T47D (cell line): ENCODE data around the gene ADAM23.

Source experiments
- DNase-seq, 2 experiments: peaks; one replicate each; pipeline versions ENCODE4 v3.0.0 to v3.0.0-alpha.2; 2011 to 2012; ENCODE audit warnings: low read depth in 1 of 2, low spot score in 1 of 2
- JUND ChIP-seq: IDR thresholded peaks from 2 replicates; pipeline ENCODE4 v1.6.1; 2012; ENCODE audit warnings: low read depth
- in situ Hi-C: cut with HindIII; loops from 2 replicates; pipeline ENCODE4 v1.10.0; 2016; ENCODE audit warnings: low sequenced_read_pairs, low pct_unique_long_range_greater_than_20kb

ADAM23 gene

DNA sequence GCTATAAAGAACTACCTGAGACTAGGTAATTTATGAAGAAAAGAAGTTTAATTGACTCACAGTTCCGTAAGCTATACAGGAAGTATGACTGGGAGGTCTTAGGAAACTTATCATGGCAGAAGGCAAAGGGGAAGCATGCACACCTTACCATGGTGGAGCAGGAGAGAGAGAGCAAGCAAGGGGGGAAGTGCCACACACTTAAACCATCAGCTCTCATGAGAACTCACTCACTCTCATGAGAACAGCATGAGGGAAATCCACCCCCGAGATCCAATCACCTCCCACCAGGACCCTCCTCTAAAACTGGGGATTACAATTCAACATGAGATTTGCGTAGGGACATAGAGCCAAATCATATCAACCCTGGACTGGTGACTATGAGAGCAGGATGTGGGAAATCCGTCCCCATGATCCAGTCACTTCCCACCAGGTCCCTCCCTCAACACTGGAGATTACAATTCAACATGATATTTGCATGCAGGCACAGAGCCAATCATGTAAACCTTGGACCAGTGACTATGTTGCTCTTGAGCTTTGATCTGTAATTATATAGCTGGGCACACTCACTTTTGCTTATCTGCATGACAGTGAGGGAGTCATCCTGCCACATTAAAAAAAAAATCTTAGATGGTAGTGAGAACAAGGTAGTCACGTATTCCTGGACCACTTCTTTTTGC, 12.9 kb downstream of the ADAM23 start:
- DNase-seq = no peak
- in situ Hi-C loops = no loop called here
- no peak for TF ChIP-seq JUND

DNA sequence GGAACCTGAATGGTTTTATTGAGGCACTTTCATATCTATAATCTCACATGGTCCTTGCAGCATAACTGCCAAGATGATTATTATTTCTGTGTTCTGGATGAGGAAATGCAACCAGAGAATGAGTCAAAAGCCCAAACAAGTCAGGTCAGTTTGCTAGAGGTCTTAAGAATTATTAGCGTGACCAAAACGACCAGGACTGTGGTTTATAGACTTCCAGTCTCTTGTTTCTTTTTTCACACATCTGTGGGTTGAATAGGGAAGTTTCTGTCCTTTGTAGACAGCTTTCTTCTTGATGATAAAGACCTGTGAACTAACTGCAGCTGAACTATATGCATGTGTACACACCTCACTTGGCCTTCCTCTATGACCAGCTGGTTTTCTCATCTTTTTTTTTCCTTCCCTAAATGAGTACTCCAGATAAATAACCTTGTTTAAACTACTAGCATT, 13.9 kb downstream of the ADAM23 start:
- TF ChIP-seq JUND = no peak
- in situ Hi-C loops = no loop called here
- no peak for DNase-seq

DNA sequence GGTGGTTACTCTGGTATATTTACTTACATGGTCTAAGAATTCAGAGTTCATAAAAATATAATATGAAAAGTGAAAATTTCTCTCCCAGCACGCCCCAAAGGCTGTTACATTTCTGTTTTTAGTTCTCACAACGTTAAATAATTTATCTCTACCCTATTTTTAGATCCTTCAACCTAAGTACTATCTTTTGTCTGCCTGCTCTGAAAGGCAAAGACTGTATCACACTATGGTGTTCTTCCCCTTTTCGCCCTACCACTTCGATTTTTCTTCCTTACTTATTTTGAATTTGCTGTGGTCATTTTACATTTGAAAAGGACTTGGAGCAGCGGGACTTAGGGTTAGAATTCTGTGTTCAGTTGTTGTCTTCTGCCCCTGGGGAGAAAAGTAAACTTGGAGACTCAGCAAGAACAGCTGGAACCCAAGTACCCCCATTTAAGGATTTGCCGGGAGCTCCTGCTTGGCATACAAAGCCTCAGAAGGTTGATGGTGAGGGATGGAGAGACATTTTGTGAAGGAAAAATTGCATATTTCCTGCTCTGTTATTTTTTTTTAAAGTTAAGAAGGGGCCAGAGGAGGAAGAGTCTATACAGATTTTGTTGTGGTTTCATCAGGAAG, 19.0 kb downstream of the ADAM23 start:
- no peak for TF ChIP-seq JUND
- in situ Hi-C loops = no loop called here
- DNase-seq = no peak

DNA sequence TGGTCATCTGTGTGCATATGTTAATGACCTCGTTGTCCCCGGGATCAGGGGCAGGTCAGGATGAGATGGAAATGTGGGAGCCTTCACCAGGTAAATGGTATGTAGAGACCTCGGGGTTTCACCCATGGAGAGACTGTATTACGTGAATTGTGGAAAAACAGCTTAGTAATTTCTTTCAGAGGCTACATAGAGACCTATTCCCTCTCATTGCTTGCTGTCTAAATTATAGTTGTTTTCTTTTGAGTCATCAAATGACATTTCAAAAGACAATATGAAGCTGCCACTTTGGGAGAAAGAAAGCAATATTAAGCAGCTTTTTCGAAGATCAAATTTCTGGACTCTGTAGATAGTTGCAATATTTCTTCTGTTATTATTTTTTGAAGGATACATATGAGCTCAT, 20.4 kb downstream of the ADAM23 start:
- no peak for DNase-seq
- no peak for TF ChIP-seq JUND
- in situ Hi-C loops = no loop called here

DNA sequence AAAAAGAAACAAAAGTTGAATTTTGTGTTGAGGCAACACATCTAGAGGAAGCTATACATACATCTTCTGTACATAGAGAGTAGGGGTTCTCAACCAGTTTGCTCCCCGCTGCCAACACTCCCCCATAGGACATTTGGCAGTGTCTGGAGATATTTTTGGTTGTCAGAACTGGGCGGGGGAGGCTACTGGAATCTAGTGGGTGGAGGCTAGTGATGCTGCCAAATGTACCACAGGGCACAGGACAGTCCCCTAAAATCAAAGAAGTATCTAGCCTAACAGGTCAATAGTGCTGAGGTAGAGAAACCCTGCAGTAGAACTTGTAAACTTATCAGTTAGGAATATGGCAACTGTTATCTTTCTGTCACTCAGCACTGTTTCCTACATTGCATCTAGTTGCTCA, 21.3 kb downstream of the ADAM23 start:
- TF ChIP-seq JUND = no peak
- DNase-seq = no peak
- in situ Hi-C loops = no loop called here

DNA sequence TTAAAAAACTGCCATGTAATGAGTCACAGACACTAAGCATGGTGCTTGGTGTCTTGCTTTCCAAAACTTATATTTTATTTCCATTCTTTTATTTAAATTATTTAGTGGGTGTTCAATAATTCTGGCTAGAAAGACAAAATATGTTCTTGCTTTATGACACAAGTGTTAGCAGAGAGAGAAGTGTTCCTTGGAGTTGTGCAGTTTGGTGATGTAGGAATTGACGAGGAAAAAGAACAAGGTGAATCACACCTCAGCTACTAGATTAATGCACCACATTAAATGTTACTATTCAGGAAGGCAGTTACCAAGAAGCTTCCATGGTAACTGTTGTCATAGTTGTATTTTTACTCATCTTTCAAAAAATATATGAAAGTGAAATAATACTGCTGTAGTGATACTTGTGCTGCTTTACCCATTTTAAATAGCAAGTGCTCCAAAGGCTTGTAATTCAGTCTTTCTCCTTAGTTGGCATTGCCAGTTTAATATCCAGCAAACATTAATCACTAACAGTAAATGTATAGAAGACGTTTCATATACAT, 28.3 kb downstream of the ADAM23 start:
- no peak for TF ChIP-seq JUND
- no peak for DNase-seq
- in situ Hi-C loops = no loop called here

DNA sequence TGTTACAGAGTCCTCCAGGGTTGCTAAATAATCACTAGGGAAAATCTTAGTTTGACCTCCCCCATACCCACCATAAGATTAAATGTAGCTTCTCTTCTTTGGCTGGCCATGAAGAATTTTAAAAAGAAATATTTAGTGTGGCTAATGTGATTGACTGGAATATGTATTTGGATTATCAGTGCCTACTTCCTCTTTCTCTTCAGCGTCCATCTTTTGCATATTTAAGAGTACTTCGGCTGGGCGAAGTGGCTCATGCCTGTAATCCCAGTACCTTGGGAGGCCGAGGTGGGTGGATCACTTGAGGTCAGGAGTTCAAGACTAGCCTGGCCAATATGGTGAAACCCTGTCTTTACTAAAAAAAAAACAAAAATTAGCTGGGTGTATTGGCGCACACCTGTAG, 28.8 kb downstream of the ADAM23 start:
- TF ChIP-seq JUND = no peak
- in situ Hi-C loops = no loop called here
- DNase-seq = no peak

DNA sequence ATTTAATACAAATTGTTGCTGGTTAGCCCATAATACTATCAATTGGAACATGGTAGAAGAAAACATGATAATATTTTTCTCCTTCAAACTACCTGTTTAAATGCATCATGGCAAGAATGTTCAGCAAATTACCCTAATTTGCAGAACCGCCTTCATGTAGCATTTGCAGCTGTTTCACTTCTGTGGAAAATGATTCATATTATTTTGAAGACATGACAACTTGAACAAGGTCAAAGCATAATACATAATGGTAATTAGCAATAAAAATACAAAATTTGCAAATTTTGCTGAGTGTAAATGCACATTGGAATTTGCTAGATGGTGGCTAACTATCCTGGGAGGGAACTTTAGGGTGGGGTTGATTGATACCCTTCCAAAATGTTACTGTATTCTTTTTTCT, 30.8 kb downstream of the ADAM23 start:
- TF ChIP-seq JUND = no peak
- no peak for DNase-seq
- in situ Hi-C loops = no loop called here

DNA sequence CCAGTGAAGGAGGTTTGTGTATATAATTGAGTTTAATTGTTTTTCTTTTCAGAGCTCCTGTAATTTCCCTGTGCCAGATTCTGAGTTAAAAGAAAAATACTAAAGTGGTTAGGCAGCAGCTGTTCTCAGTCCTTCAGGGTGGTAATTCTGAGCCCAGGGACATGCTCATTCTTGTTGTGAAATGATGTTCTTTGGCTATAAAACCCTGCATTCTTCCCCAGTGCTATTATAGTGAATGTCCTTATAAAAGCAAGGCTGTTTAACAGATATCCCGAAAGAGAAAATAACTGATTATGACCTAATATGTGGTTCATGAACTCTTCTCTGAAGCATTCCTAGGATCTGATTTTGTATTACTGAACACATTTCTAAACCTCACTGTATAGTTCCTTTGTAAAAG, 34.0 kb downstream of the ADAM23 start:
- in situ Hi-C loops = no loop called here
- DNase-seq = no peak
- no peak for TF ChIP-seq JUND

DNA sequence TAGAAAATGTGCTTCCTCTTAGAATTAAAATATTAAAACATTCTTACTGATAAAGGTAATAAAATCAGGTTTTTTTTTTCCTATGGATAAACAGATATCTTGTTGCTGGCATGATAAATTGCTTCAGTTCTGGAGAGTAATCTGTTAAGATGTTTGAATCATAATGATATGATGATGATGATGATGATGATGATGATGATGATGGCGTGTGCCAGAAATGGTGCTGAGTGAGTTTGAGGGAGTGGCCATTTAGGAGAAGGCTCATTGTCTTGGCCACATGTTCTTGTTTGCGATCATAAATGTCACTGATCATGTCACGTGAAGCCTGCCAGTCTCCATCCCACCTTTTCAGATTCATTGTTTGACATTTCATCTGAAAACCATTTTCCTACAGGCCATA, 35.0 kb downstream of the ADAM23 start:
- no peak for DNase-seq
- TF ChIP-seq JUND = no peak
- in situ Hi-C loops = no loop called here

DNA sequence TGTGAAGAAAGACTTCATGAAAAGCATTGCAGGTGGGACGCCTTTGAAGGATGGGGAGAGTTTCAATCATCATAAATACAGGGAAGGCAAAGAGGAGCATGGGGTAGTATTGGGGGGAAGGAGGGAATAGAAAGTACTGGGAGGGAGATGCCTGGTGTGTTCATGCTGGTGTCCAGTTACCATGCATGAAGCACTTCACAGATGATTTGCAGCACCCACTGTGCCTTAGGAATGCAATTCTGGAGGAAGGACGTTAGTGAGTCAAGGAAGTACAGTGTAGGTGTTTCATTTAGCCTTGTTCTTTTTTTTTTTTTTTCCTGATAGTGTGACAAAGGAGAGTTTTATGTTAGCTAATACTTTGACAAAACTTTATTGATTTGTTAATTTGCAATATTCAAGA, 36.8 kb downstream of the ADAM23 start:
- in situ Hi-C loops = no loop called here
- no peak for TF ChIP-seq JUND
- DNase-seq = no peak

DNA sequence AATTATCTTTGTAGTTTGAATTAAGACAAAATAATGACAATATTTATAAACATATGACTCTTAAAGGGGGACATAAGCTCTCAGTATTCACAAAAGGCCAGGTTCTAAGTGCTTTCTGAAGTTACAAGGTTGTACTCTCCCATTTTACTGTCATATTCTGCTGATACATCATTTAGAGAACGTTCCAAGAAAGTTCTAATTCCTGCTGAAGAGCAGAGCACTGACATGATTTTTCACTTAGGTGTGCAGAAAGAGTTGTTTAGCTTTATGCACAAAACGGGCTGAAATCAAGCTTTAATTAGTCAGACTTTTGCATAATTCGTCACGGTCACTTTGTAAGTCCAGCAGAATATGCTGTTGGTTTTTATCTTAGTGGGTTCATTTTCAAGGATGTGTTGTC, 37.3 kb downstream of the ADAM23 start:
- TF ChIP-seq JUND = no peak
- in situ Hi-C loops = no loop called here
- no peak for DNase-seq

DNA sequence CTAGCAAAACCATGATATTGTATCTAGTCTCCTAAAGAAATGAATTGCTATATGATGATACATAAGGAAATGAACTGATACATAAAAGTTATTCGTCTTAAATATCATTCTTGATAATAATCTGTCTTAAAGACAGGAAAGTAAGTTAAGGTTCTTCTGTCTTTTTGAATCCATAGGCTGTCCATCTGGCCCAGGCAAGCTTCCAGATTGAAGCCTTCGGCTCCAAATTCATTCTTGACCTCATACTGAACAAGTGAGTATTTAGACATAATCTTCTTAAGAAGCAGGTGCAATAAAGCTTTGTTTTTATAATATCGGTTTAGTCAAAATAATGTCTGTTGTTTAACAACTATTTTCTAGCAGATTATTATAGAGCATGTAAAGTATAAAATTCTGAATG, 37.7 kb downstream of the ADAM23 start:
- no peak for DNase-seq
- in situ Hi-C loops = no loop called here
- no peak for TF ChIP-seq JUND
